ENCODE measurements around the gene ESYT2. TPM values are rescaled to one million over a fixed set of nuclear protein-coding genes. Genes with fewer than 3 reads are reported as not detected.

ESYT2 gene
- polyA plus RNA-seq, 1 of the 3 experiments (the other 2 are of a cell fraction), result 34.2 TPM

DNA sequence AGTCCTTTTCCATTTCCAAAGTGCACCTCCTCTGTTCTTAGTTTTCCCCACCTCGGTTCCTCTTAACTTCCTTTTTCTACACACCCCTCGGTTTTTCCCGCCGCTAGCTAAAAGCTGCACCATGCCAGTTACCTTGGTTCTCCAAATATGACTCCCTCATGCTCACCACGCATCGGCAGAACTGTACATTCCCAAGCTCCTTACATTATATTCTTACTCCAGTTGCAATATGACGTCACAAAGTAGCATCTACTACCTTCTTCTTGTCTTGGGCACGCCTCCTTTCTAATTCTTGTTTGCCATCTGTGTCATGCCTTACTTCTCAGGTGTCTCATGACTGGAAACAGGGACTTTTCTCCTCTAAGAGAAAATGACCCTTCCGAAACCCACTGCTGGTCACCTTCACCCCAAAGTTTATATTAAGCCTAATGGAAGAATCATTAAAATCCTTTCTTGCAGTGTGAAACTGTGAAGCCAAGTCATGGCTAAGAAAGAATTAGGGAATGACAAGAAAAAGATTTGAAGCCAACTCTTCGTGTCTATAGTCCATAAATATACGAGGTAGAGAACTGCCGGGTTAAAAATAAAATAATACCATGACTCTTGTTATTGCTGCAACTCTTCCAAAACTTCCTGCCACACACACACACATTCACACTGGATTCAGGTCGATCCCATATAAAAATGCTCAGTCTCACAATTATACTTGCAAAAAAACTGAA lies 1.7 kb downstream of the ESYT2 start (continued):
- TF ChIP-seq TAF1 (IDR thresholded peaks at IDR 0.05; ENCODE audit: borderline replicate concordance, low read depth, low read length), result no peak
- TF ChIP-seq, protein P1, sequence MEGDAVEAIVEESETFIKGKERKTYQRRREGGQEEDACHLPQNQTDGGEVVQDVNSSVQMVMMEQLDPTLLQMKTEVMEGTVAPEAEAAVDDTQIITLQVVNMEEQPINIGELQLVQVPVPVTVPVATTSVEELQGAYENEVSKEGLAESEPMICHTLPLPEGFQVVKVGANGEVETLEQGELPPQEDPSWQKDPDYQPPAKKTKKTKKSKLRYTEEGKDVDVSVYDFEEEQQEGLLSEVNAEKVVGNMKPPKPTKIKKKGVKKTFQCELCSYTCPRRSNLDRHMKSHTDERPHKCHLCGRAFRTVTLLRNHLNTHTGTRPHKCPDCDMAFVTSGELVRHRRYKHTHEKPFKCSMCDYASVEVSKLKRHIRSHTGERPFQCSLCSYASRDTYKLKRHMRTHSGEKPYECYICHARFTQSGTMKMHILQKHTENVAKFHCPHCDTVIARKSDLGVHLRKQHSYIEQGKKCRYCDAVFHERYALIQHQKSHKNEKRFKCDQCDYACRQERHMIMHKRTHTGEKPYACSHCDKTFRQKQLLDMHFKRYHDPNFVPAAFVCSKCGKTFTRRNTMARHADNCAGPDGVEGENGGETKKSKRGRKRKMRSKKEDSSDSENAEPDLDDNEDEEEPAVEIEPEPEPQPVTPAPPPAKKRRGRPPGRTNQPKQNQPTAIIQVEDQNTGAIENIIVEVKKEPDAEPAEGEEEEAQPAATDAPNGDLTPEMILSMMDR (IDR thresholded peaks at IDR 0.05), result no peak

DNA sequence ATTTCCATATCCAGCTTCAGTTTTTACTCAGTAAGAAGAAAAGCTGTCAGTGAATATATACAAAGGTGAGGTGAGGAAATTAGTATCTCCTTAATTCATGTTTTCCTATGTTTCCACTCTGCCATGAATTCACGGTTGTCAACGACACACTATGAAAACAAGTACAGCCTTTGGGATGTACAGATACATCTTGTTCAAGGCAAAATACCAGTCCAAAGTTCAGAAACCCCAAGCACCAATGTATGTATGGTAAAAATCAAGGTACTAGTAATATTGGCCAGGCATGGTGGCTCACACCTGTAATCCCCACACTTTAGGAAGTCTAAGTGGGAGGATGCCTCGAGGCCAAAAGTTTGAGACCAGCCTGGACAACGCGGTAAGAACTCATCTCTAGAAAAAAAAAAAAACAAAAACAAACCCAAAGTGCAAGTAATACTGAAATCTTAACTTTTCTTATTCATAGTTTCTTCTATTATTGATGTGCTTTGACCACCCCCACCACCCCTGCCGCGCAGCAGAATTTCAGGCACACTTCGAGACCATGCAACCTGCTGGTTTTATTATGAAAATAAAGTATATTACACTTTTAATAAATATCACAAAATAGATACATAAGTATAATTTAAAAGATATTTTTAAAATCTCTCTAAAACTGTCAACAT lies 3.5 kb downstream of the ESYT2 start:
- ChIA-PET POLR2A (no interaction called here), CTCF (no interaction called here)
- peaks cover 7% of the 10 kb centered on the region for H4K20me1 ChIP-seq (ENCODE audit: insufficient read depth)
- no peaks in the 10 kb centered on the region for H3K27me3 ChIP-seq (ENCODE audit: insufficient read depth)
- no peak overlapping the region for H3K4me2 ChIP-seq
- H3F3A ChIP-seq (replicated peaks; ENCODE audit: insufficient read depth), result peaks cover 22% of the 10 kb centered on the region
- H2AFZ ChIP-seq (ENCODE audit: low read depth), result no peak overlapping the region
- WGBS (ENCODE audit: low lambda C conversion rate), result 96% methylated on average over 8 of the region's 8 CpGs
- H3K27ac ChIP-seq (ENCODE audit: low read depth in 2 of 2, low read length in 1 of 2), result no peak overlapping the region
- DNase-seq, result no peak
- H3K4me3 ChIP-seq (ENCODE audit: low read depth in 2 of 2, low read length in 1 of 2), result no peak overlapping the region
- peaks cover 0 to 10% of the 10 kb centered on the region in 2 experiments for H3K36me3 ChIP-seq (replicated peaks in 1 of 2; ENCODE audit: control insufficient read depth in 1 of 2, insufficient read depth in 2 of 2, low read length in 1 of 2)
- H3K9me3 ChIP-seq, result no peaks in the 10 kb centered on the region
- peaks cover 17 to 20% of the 10 kb centered on the region in 2 experiments for H3K4me1 ChIP-seq (ENCODE audit: control insufficient read depth in 1 of 2, insufficient read depth in 2 of 2, low read depth in 1 of 2, low read length in 1 of 2)
- H3K79me2 ChIP-seq (ENCODE audit: insufficient read depth), result peaks cover 74% of the 10 kb centered on the region
- no peaks in the 10 kb centered on the region for H3K9me2 ChIP-seq
- no peak for TF ChIP-seq RXRA (IDR thresholded peaks at IDR 0.05; ENCODE audit: borderline replicate concordance, low read depth)
- TF ChIP-seq, protein P2, sequence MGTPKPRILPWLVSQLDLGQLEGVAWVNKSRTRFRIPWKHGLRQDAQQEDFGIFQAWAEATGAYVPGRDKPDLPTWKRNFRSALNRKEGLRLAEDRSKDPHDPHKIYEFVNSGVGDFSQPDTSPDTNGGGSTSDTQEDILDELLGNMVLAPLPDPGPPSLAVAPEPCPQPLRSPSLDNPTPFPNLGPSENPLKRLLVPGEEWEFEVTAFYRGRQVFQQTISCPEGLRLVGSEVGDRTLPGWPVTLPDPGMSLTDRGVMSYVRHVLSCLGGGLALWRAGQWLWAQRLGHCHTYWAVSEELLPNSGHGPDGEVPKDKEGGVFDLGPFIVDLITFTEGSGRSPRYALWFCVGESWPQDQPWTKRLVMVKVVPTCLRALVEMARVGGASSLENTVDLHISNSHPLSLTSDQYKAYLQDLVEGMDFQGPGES (IDR thresholded peaks at IDR 0.05; ENCODE audit: low read depth, low read length), result no peak
- TF ChIP-seq RFX5 (IDR thresholded peaks at IDR 0.05; ENCODE audit: low read length), result no peak
- TF ChIP-seq TCF12 (IDR thresholded peaks at IDR 0.05), result no peak
- H3K9ac ChIP-seq, result no peak overlapping the region

DNA sequence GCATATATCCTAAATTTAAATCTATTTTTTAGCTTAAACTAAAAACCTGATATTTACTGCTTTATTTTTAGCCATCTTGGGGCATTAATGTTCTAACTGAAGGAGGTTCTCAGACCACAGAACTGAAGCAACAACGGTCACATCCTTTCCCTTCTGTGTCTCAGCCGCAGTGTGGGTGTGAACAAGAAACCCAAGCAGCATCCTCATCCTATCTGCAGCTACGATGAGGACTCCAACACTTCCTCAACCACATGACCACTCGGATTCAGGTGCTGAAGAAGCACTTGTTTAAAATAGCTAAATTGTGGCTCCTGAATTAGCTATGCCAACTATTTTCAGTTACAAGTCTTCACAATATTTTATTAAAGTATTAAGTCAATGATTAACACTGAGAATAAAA lies 5.3 kb downstream of the ESYT2 start:
- no peak for TF ChIP-seq GABPA (IDR thresholded peaks at IDR 0.05; ENCODE audit: low read depth)
- H3F3A ChIP-seq (replicated peaks; ENCODE audit: insufficient read depth), result peaks cover 33% of the 10 kb centered on the region
- H3K9me2 ChIP-seq, result no peaks in the 10 kb centered on the region
- ChIA-PET CTCF (interaction anchor here (0.6 kb wide), 1 partner anchor 11 kb away, joined by 3 read pairs; no protein-coding TSS in a partner anchor), POLR2A (no interaction called here)
- no peak overlapping the region for H3K9ac ChIP-seq
- H3K79me2 ChIP-seq (ENCODE audit: insufficient read depth), result peaks cover 89% of the 10 kb centered on the region
- H2AFZ ChIP-seq (ENCODE audit: low read depth), result no peak overlapping the region
- no peak overlapping the region for H3K4me3 ChIP-seq (ENCODE audit: low read depth in 2 of 2, low read length in 1 of 2)
- no peak for DNase-seq
- peaks cover 0 to 10% of the 10 kb centered on the region in 2 experiments for H3K36me3 ChIP-seq (replicated peaks in 1 of 2; ENCODE audit: control insufficient read depth in 1 of 2, insufficient read depth in 2 of 2, low read length in 1 of 2)
- no peaks in the 10 kb centered on the region for H3K9me3 ChIP-seq
- no peak overlapping the region for H3K27ac ChIP-seq (ENCODE audit: low read depth in 2 of 2, low read length in 1 of 2)
- H3K4me2 ChIP-seq, result no peak overlapping the region
- peaks cover 7% of the 10 kb centered on the region for H4K20me1 ChIP-seq (ENCODE audit: insufficient read depth)
- no peaks in the 10 kb centered on the region for H3K27me3 ChIP-seq (ENCODE audit: insufficient read depth)
- WGBS (ENCODE audit: low lambda C conversion rate), result 68% methylated on average over 4 of the region's 4 CpGs
- peaks cover 23 to 35% of the 10 kb centered on the region in 2 experiments for H3K4me1 ChIP-seq (ENCODE audit: control insufficient read depth in 1 of 2, insufficient read depth in 2 of 2, low read depth in 1 of 2, low read length in 1 of 2)

Data from SK-N-SH (cell line).